H1 (cell line): ENCODE measurements around the gene ADCY3. TPM values are rescaled to one million over a fixed set of nuclear protein-coding genes. Genes with fewer than 3 reads are reported as not detected.

ENCODE experiments used
- CTCF ChIA-PET: fragments of 300-600 bp; sonication (Branson Sonifier 250); formaldehyde crosslinking; loops from one replicate; lab custom pipeline; 2021; ENCODE audit not compliant: partially characterized antibody; lab: Charles Lee
- POLR2A ChIA-PET: fragments of 300-600 bp; sonication (Branson Sonifier 250); formaldehyde crosslinking; loops from one replicate; lab custom pipeline; 2021; ENCODE audit warnings: inconsistent platforms; ENCODE audit not compliant: partially characterized antibody; lab: Charles Lee
- DNase-seq, 2 experiments: peaks; one replicate each; pipeline versions ENCODE4 v3.0.0 to v3.0.0-alpha.2; 2010 to 2022; ENCODE audit warnings: low spot score in 2 of 2, low read depth in 1 of 2, mixed read lengths in 1 of 2
- FAIRE-seq: peaks from 2 replicates; lab custom pipeline; 2011; peaks lifted over from hg19 to GRCh38; lab: Jason Lieb, UNC
- H2AFZ ChIP-seq: 2 replicates; pipeline ENCODE4 v1.8.1; 2012; ENCODE audit warnings: low read length, inconsistent platforms
- H2AK5ac ChIP-seq: 2 replicates; pipeline ENCODE4 v1.6.1; 2013; ENCODE audit warnings: low read depth, low read length
- H2BK120ac ChIP-seq: replicated peaks from 2 replicates; pipeline ENCODE3; 2013; ENCODE audit warnings: low read depth, low read length, inconsistent platforms
- H2BK12ac ChIP-seq: 2 replicates; pipeline ENCODE4 v1.6.1; 2013; ENCODE audit warnings: low read depth, low read length
- H2BK15ac ChIP-seq: 2 replicates; pipeline ENCODE4 v1.6.1; 2013; ENCODE audit warnings: low read length
- H2BK20ac ChIP-seq: 2 replicates; pipeline ENCODE4 v1.6.1; 2013; ENCODE audit warnings: low read length
- H2BK5ac ChIP-seq: 2 replicates; pipeline ENCODE4 v1.6.1; 2013; ENCODE audit warnings: low read depth, low read length
- H3K14ac ChIP-seq: 2 replicates; pipeline ENCODE4 v1.6.1; 2013; ENCODE audit warnings: inconsistent platforms; ENCODE audit not compliant: insufficient read length
- H3K18ac ChIP-seq: 2 replicates; pipeline ENCODE4 v1.6.1; 2013; ENCODE audit warnings: low read length; ENCODE audit errors: extremely low read depth
- H3K23ac ChIP-seq: 2 replicates; pipeline ENCODE4 v1.6.1; 2013; ENCODE audit warnings: inconsistent platforms; ENCODE audit not compliant: insufficient read length
- H3K23me2 ChIP-seq: 2 replicates; pipeline ENCODE4 v1.6.1; 2013; ENCODE audit warnings: low read depth, low read length
- H3K27ac ChIP-seq: 2 replicates; pipeline ENCODE4 v1.6.1; 2011; ENCODE audit warnings: low read depth, low read length, inconsistent platforms
- H3K27me3 ChIP-seq, 4 experiments: replicated peaks in 1 of 4; 1 replicate in 1 of 4; 2 replicates in 3 of 4; pipeline versions ENCODE4 v1.6.1 to v1.8.1; 2011 to 2013; ENCODE audit warnings: low read length in 3 of 4, mild to moderate bottlenecking in 3 of 4, inconsistent platforms in 2 of 4, mixed read lengths in 2 of 4, moderate library complexity in 1 of 4; ENCODE audit not compliant: control insufficient read depth in 3 of 4, insufficient read depth in 3 of 4; ENCODE audit errors: extremely low read depth in 1 of 4
- H3K36me3 ChIP-seq, 4 experiments: 2 replicates each; pipeline versions ENCODE4 v1.6.1 to v1.8.1; 2011 to 2013; ENCODE audit warnings: mild to moderate bottlenecking in 4 of 4, low read length in 3 of 4, moderate library complexity in 2 of 4, control low read depth in 1 of 4, inconsistent platforms in 1 of 4; ENCODE audit not compliant: insufficient read depth in 4 of 4, control insufficient read depth in 2 of 4
- H3K4ac ChIP-seq: replicated peaks from 2 replicates; pipeline ENCODE3; 2013; ENCODE audit warnings: low read length, low read depth, mixed read lengths, inconsistent platforms; ENCODE audit not compliant: insufficient read length
- H3K4me1 ChIP-seq, 4 experiments: replicated peaks in 1 of 4; 1 replicate in 1 of 4; 2 replicates in 3 of 4; pipeline versions ENCODE4 v1.6.1 to v1.8.1; 2011 to 2013; ENCODE audit warnings: low read length in 3 of 4, inconsistent platforms in 2 of 4, mixed read lengths in 1 of 4; ENCODE audit not compliant: insufficient read depth in 4 of 4, control insufficient read depth in 3 of 4
- H3K4me2 ChIP-seq, 2 experiments: 2 replicates each; pipeline versions ENCODE4 v1.6.1 to v1.8.1; 2011 to 2013; ENCODE audit warnings: low read depth in 2 of 2, low read length in 2 of 2, control low read depth in 1 of 2, inconsistent platforms in 1 of 2, mild to moderate bottlenecking in 1 of 2; ENCODE audit not compliant: insufficient read depth in 1 of 2
- H3K4me3 ChIP-seq, 4 experiments: fragments of 200-600, 300-600 bp in 1 of 4; sonication (generic), shearing (Covaris generic), sonication (Bioruptor Twin) in 1 of 4; 2 replicates each; pipeline versions ENCODE4 v1.5.1 to v1.8.1; 2011 to 2016; ENCODE audit warnings: low read length in 4 of 4, low read depth in 3 of 4, control low read depth in 2 of 4, inconsistent platforms in 2 of 4, mild to moderate bottlenecking in 2 of 4, mixed read lengths in 1 of 4, moderate library complexity in 1 of 4; ENCODE audit not compliant: insufficient read depth in 2 of 4; ENCODE audit errors: extremely low read depth in 1 of 4
- H3K56ac ChIP-seq: replicated peaks from 2 replicates; pipeline ENCODE3; 2013; ENCODE audit warnings: low read depth, mild to moderate bottlenecking, mixed read lengths, low read length, inconsistent platforms; ENCODE audit not compliant: insufficient read length
- H3K79me1 ChIP-seq: 2 replicates; pipeline ENCODE4 v1.6.1; 2013; ENCODE audit warnings: low read depth, low read length, control low read depth
- H3K79me2 ChIP-seq, 2 experiments: 2 replicates each; pipeline versions ENCODE4 v1.6.1 to v1.8.1; 2012 to 2013; ENCODE audit warnings: low read length in 2 of 2, mild to moderate bottlenecking in 2 of 2, inconsistent platforms in 1 of 2; ENCODE audit not compliant: insufficient read depth in 2 of 2, control insufficient read depth in 1 of 2
- H3K9ac ChIP-seq, 4 experiments: replicated peaks in 1 of 4; 1 replicate in 1 of 4; 2 replicates in 3 of 4; pipeline versions ENCODE4 v1.6.1 to v1.8.1; 2011 to 2013; ENCODE audit warnings: low read depth in 3 of 4, low read length in 3 of 4, control low read depth in 2 of 4, mild to moderate bottlenecking in 2 of 4, moderate library complexity in 2 of 4, inconsistent platforms in 1 of 4; ENCODE audit errors: extremely low read depth in 1 of 4
- H3K9me3 ChIP-seq, 2 experiments: 2 replicates each; pipeline versions ENCODE4 v1.6.1 to v1.8.1; 2012 to 2013; ENCODE audit warnings: mild to moderate bottlenecking in 2 of 2, moderate library complexity in 2 of 2, control low read depth in 1 of 2, inconsistent platforms in 1 of 2, low read depth in 1 of 2, low read length in 1 of 2, mixed read lengths in 1 of 2; ENCODE audit not compliant: insufficient read depth in 2 of 2
- H4K20me1 ChIP-seq, 2 experiments: replicated peaks in 1 of 2; 2 replicates each; pipeline versions ENCODE3 to v1.8.1; 2011 to 2013; ENCODE audit warnings: inconsistent platforms in 2 of 2, low read length in 2 of 2, mild to moderate bottlenecking in 1 of 2; ENCODE audit not compliant: insufficient read depth in 2 of 2, control insufficient read depth in 1 of 2
- H4K5ac ChIP-seq: 2 replicates; pipeline ENCODE4 v1.6.1; 2013; ENCODE audit warnings: low read length, low read depth, mixed read lengths, inconsistent platforms; ENCODE audit not compliant: insufficient read length
- H4K8ac ChIP-seq: 2 replicates; pipeline ENCODE4 v1.8.0; 2013; ENCODE audit warnings: mild to moderate bottlenecking, moderate library complexity, low read length, inconsistent platforms; ENCODE audit not compliant: insufficient read depth; ENCODE audit errors: extremely low read depth
- H4K91ac ChIP-seq: replicated peaks from 2 replicates; pipeline ENCODE3; 2013; ENCODE audit warnings: low read length, mixed read lengths, inconsistent platforms; ENCODE audit not compliant: insufficient read length
- CBX8 ChIP-seq: fragments of 300-800, 300-1000 bp; sonication (generic); IDR thresholded peaks from 2 replicates; pipeline ENCODE4 v1.7.1; 2016; ENCODE audit warnings: low read depth, low read length, borderline replicate concordance
- EP300 ChIP-seq, 2 experiments: IDR thresholded peaks; 1 replicate in 1 of 2; 2 replicates in 1 of 2; pipeline ENCODE4 v1.6.1; 2011 to 2012; ENCODE audit warnings: low read depth in 2 of 2, low read length in 2 of 2, mild to moderate bottlenecking in 2 of 2, borderline replicate concordance in 1 of 2, inconsistent platforms in 1 of 2, moderate library complexity in 1 of 2
- GTF2F1 ChIP-seq: IDR thresholded peaks from 2 replicates; pipeline ENCODE4 v1.6.1; 2012; ENCODE audit warnings: low read depth, low read length, improper control_type of control experiment, borderline replicate concordance
- RAD21 ChIP-seq, 2 experiments: IDR thresholded peaks in 1 of 2; conservative IDR thresholded peaks in 1 of 2; 2 replicates each; pipeline ENCODE4 v1.6.1; 2011; ENCODE audit warnings: low read depth in 2 of 2, low read length in 2 of 2, improper control_type of control experiment in 1 of 2, inconsistent platforms in 1 of 2, mild to moderate bottlenecking in 1 of 2, moderate library complexity in 1 of 2
- SP4 ChIP-seq: IDR thresholded peaks from 2 replicates; pipeline ENCODE4 v1.6.1; 2012; ENCODE audit warnings: low read length, inconsistent platforms
- TAF7 ChIP-seq: optimal IDR thresholded peaks from 2 replicates; pipeline ENCODE3; 2011; ENCODE audit warnings: low read depth, mild to moderate bottlenecking, inconsistent platforms, low read length, moderate library complexity, borderline replicate concordance
- TEAD4 ChIP-seq: IDR thresholded peaks from 2 replicates; pipeline ENCODE4 v1.6.1; 2012; ENCODE audit warnings: low read depth, low read length, inconsistent platforms, mixed read lengths
- ZNF274 ChIP-seq: IDR thresholded peaks from 2 replicates; pipeline ENCODE4 v1.7.0; 2012; ENCODE audit warnings: low read length, borderline replicate concordance; ENCODE audit errors: extremely low read depth
- WGBS, 2 experiments: shearing (Covaris generic) in 1 of 2; methylation state at CpG; one replicate each; pipeline versions ENCODE4 v1.1.6 to v1.1.7; 2013 to 2015; ENCODE audit warnings: low lambda C conversion rate in 2 of 2, mixed read lengths in 2 of 2, inconsistent platforms in 1 of 2, low coverage in 1 of 2, missing lambda C conversion rate in 1 of 2; ENCODE audit not compliant: insufficient replicate concordance in 2 of 2, insufficient coverage in 1 of 2, insufficient read length in 1 of 2; ENCODE audit errors: extremely low coverage in 1 of 2, missing lambda C conversion rate in 1 of 2; 5-methylcytosine and 5-hydroxymethylcytosine counted together
- polyA plus RNA-seq, 7 experiments: library from polyadenylated mRNA; depleted of rRNA in 3 of 7; stranded (reverse) in 5 of 7; unstranded in 2 of 7; fragments of >200 nt in 5 of 7; fragments of 200-250 nt in 2 of 7; gene quantifications; 1 replicate in 5 of 7; 2 replicates in 1 of 7; 4 replicates in 1 of 7; pipeline versions ENCODE4 v1.2.1 to v1.2.3, GENCODE V29; 2011 to 2013; ENCODE audit warnings: missing spikeins in 2 of 7, mixed read lengths in 2 of 7
- total RNA-seq: library from RNA; stranded (reverse); fragmentation: NEBNext Ultra II Directional; extraction: Animal tissue kit (Norgen Biotek cat#: 25700); gene quantifications from 2 replicates; pipeline ENCODE4 v1.2.1, GENCODE V29; 2021
- TF ChIP-seq, protein P1 (sequence below): IDR thresholded peaks from 2 replicates; pipeline ENCODE4 v1.6.1; 2012; ENCODE audit warnings: low read length, inconsistent platforms
- TF ChIP-seq, protein P2 (sequence below): IDR thresholded peaks from 2 replicates; pipeline ENCODE4 v1.6.1; 2012; ENCODE audit warnings: inconsistent platforms

The ADCY3 gene
- total and polyA plus RNA-seq, 2 of the 8 experiments (the other 6 are each of a cell fraction or from before 2014, with no cell fraction given) = 45.1 to 52.9 TPM

DNA sequence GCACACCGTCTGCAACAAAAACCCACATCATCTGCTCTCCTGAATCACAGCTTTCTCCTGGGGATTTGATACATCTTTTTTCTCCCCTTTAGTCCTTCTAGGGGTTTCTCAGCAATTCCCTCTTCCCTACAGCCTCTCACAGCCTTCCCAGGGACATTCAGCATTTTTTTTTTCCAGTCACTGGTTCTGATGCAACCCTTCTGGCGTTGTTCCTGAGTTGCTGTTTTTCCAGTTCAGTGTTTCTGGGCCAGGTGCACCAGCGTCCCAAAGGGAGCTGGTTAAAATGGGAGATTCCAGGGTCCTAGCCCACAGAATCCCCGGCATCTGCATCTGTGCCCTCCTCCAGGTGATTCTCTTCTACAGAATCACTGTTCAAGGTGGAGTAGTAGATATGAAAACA is 36.1 kb downstream of the ADCY3 start:
- DNase-seq = no peak
- no peak overlapping the region for H4K8ac ChIP-seq
- H3K27ac ChIP-seq = no peak overlapping the region
- H3K9ac ChIP-seq = no peak overlapping the region
- WGBS, 2 experiments = 96% methylated on average over 4 of the region's 4 CpGs; no CpG with 5 or more reads in 1 of the 2 experiments
- no peak overlapping the region for H4K5ac ChIP-seq
- H2BK20ac ChIP-seq = no peak overlapping the region
- H3K14ac ChIP-seq = no peak overlapping the region
- no peak overlapping the region for H3K4me3 ChIP-seq
- no peak overlapping the region for H3K4me2 ChIP-seq
- no peak for FAIRE-seq
- no peak overlapping the region for H3K4ac ChIP-seq
- ChIA-PET CTCF (interaction anchor here (0.7 to 1.4 kb wide), 5 partner anchors 20 to 261 kb away, joined by 3 to 5 read pairs (median 3); no protein-coding TSS in a partner anchor), POLR2A (interaction anchor here (0.6 kb wide), 1 partner anchor 19 kb away, joined by 3 read pairs; no protein-coding TSS in a partner anchor)
- 0 out of 8 replicates have a peak, but pooled peaks cover 0 to under 1% (median 0%) of the 10 kb centered on the region in 4 experiments for H3K36me3 ChIP-seq
- no peaks in the 10 kb centered on the region for H3K79me2 ChIP-seq
- no peak overlapping the region for H2AFZ ChIP-seq
- H3K23ac ChIP-seq = no peak overlapping the region
- no peak overlapping the region for H2BK15ac ChIP-seq
- no peak overlapping the region for H2BK5ac ChIP-seq
- H3K9me3 ChIP-seq = no peaks in the 10 kb centered on the region
- H3K18ac ChIP-seq = no peak overlapping the region
- no peaks in the 10 kb centered on the region for H3K27me3 ChIP-seq
- no peak overlapping the region for H4K91ac ChIP-seq
- H3K56ac ChIP-seq = no peak overlapping the region
- no peaks in the 10 kb centered on the region for H3K23me2 ChIP-seq
- H2AK5ac ChIP-seq = no peak overlapping the region
- H2BK120ac ChIP-seq = no peak overlapping the region
- H3K79me1 ChIP-seq = peaks cover 2% of the 10 kb centered on the region
- H3K4me1 ChIP-seq = peaks cover 0 to 3% (median 0%) of the 10 kb centered on the region in 4 experiments; a peak in 2 of 7 replicates
- H2BK12ac ChIP-seq = no peak overlapping the region
- no peaks in the 10 kb centered on the region for H4K20me1 ChIP-seq
- TF ChIP-seq RAD21 (IDR thresholded peaks at IDR 0.05 in 1 of 2, conservative IDR thresholded peaks at IDR 0.05 in 1 of 2; ENCODE audit: low read depth in 2 of 2, low read length in 2 of 2) (no peak), GTF2F1 (no peak), TAF7 (no peak), ZNF274 (no peak), SP4 (no peak), TEAD4 (no peak), EP300 (IDR thresholded peaks at IDR 0.05; ENCODE audit: borderline replicate concordance in 1 of 2, low read depth in 2 of 2, low read length in 2 of 2) (no peak), CBX8 (no peak)
- TF ChIP-seq, protein P1, sequence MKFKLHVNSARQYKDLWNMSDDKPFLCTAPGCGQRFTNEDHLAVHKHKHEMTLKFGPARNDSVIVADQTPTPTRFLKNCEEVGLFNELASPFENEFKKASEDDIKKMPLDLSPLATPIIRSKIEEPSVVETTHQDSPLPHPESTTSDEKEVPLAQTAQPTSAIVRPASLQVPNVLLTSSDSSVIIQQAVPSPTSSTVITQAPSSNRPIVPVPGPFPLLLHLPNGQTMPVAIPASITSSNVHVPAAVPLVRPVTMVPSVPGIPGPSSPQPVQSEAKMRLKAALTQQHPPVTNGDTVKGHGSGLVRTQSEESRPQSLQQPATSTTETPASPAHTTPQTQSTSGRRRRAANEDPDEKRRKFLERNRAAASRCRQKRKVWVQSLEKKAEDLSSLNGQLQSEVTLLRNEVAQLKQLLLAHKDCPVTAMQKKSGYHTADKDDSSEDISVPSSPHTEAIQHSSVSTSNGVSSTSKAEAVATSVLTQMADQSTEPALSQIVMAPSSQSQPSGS = no peak
- TF ChIP-seq, protein P2, sequence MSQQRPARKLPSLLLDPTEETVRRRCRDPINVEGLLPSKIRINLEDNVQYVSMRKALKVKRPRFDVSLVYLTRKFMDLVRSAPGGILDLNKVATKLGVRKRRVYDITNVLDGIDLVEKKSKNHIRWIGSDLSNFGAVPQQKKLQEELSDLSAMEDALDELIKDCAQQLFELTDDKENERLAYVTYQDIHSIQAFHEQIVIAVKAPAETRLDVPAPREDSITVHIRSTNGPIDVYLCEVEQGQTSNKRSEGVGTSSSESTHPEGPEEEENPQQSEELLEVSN = no peak
